Lung (tissue), 12 donors: ENCODE measurements around the gene SPRED2. TPM values are rescaled to one million over a fixed set of nuclear protein-coding genes. Genes with fewer than 3 reads are reported as not detected.

Experiments
- ATAC-seq: fragments of 200-7000 bp; cut with Tn5 transposase; one replicate; pipeline ENCODE4 v1.9.1; 2020; ENCODE audit warnings: moderate number of reproducible peaks; ENCODE audit not compliant: insufficient read depth, low FRiP score
- DNase-seq, 3 donors: peaks; one replicate each; pipeline ENCODE4 v3.0.0-alpha.2; 2013 to 2017
- H3K27ac ChIP-seq, 2 donors: one replicate each; pipeline ENCODE4 v1.5.1; 2013; ENCODE audit warnings: mild to moderate bottlenecking in 2 of 2, moderate library complexity in 2 of 2, control low read depth in 1 of 2, inconsistent platforms in 1 of 2, low read depth in 1 of 2, low read length in 1 of 2
- H3K27me3 ChIP-seq, 3 donors: one replicate each; pipeline ENCODE4 v1.5.1; 2013; ENCODE audit warnings: low read length in 2 of 3; ENCODE audit not compliant: control insufficient read depth in 3 of 3, insufficient read depth in 3 of 3
- H3K36me3 ChIP-seq, 4 donors: one replicate each; pipeline ENCODE4 v1.5.1; 2013; ENCODE audit warnings: low read length in 4 of 4, mild to moderate bottlenecking in 1 of 4, moderate library complexity in 1 of 4; ENCODE audit not compliant: control insufficient read depth in 4 of 4, insufficient read depth in 4 of 4
- H3K4me1 ChIP-seq, 5 donors: one replicate each; pipeline ENCODE4 v1.5.1; 2013; ENCODE audit warnings: low read length in 5 of 5, mild to moderate bottlenecking in 2 of 5, moderate library complexity in 1 of 5; ENCODE audit not compliant: control insufficient read depth in 5 of 5, insufficient read depth in 5 of 5
- H3K4me3 ChIP-seq: one replicate; pipeline ENCODE4 v1.5.1; 2013; ENCODE audit warnings: mild to moderate bottlenecking, control low read depth, moderate library complexity
- H3K9ac ChIP-seq, 2 donors: one replicate each; pipeline ENCODE4 v1.5.1; 2013; ENCODE audit warnings: low read length in 2 of 2, control low read depth in 1 of 2; ENCODE audit not compliant: insufficient read depth in 1 of 2
- H3K9me3 ChIP-seq, 4 donors: one replicate each; pipeline ENCODE4 v1.5.1; 2013; ENCODE audit warnings: low read length in 3 of 4, mild to moderate bottlenecking in 1 of 4, moderate library complexity in 1 of 4; ENCODE audit not compliant: control insufficient read depth in 4 of 4, insufficient read depth in 3 of 4
- WGBS, 2 donors: extraction: QIAGEN DNeasy Blood & Tissue Kit; methylation state at CpG; one replicate each; pipeline ENCODE4 v1.1.7; 2013; 5-methylcytosine and 5-hydroxymethylcytosine counted together
- polyA plus RNA-seq, 2 donors: library from polyadenylated mRNA; stranded (reverse); fragments of 200-250 nt; gene quantifications; one replicate each; pipeline ENCODE4 v1.2.1, GENCODE V29; 2013
- total RNA-seq, 2 donors: library from RNA; depleted of rRNA in 1 of 2; stranded (reverse); fragments of >200 nt in 1 of 2; gene quantifications; one replicate each; pipeline ENCODE4 v1.2.1, GENCODE V29; 2014 to 2021
- TF ChIP-seq, protein P1 (sequence below): IDR thresholded peaks from 2 replicates; pipeline ENCODE4 v1.5.1; 2012; ENCODE audit warnings: mild to moderate bottlenecking; ENCODE audit errors: control extremely low read depth, extremely low read depth
- donor health status: control.
- donor health status: control.
- donor health status: Bipolar disorder and iron deficiency.
- donor health status: healthy.
- donor health status: DM: yes; HTN: yes; CAD: no.

SPRED2 gene
- total and polyA plus RNA-seq, 4 donors = 11.7 to 36.4 (median 19.6) TPM

DNA sequence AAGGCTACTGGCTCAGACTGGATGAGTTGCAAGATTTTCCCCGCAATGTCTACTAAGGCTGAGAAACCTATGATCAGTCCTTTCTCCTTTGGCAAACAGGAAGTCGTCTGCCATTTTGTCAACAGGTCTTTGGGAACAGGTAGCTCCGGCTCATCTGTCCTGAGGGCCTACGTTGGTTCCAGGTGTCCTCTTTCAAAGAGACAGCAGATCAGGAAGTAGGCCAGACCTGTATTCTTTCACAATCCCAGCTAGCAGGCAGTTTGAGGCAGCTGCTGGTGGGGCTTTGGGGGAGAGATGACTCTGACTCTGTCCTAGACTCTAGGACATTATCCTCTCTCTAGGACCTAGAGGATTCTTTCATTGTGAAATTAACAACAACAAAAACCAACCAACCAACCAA is 106.1 kb downstream of the SPRED2 start:
- H3K27me3 ChIP-seq = no peaks in the 10 kb centered on the region
- DNase-seq (no peak), ATAC-seq (no peak)
- H3K9ac ChIP-seq = no peak overlapping the region
- H3K36me3 ChIP-seq = peaks cover under 1 to 12% (median 10%) of the 10 kb centered on the region in 4 donors
- H3K4me1 ChIP-seq = peaks cover 0 to 6% (median 0%) of the 10 kb centered on the region in 5 donors
- WGBS, 2 donors = 94 to 96% methylated on average over 4 of the region's 4 CpGs
- no peak overlapping the region for H3K4me3 ChIP-seq
- H3K27ac ChIP-seq = no peak overlapping the region
- no peaks in the 10 kb centered on the region for H3K9me3 ChIP-seq
- TF ChIP-seq, protein P1, sequence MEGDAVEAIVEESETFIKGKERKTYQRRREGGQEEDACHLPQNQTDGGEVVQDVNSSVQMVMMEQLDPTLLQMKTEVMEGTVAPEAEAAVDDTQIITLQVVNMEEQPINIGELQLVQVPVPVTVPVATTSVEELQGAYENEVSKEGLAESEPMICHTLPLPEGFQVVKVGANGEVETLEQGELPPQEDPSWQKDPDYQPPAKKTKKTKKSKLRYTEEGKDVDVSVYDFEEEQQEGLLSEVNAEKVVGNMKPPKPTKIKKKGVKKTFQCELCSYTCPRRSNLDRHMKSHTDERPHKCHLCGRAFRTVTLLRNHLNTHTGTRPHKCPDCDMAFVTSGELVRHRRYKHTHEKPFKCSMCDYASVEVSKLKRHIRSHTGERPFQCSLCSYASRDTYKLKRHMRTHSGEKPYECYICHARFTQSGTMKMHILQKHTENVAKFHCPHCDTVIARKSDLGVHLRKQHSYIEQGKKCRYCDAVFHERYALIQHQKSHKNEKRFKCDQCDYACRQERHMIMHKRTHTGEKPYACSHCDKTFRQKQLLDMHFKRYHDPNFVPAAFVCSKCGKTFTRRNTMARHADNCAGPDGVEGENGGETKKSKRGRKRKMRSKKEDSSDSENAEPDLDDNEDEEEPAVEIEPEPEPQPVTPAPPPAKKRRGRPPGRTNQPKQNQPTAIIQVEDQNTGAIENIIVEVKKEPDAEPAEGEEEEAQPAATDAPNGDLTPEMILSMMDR = no peak

DNA sequence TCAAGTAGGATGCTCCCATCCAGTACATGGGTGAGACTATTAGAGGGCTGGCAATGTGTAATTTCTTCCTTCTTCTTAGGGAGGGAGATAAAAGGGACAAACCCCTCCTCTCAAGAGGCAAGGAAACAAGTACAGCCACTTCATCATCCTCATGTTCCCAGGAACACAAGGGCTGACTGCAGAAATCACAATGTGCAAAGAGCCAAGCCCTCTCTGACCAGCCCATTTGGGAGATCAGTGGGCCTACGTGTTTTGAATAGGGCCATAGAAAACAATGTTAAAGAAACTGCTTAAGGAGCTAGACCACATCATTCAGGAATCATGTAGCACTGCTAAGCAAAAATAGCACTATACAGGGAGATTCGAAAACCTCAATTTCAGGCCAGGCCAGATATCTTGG is 107.3 kb downstream of the SPRED2 start:
- 87 to 93% methylated on average over 2 of the region's 2 CpGs for WGBS, 2 donors
- H3K4me3 ChIP-seq = no peak overlapping the region
- no peaks in the 10 kb centered on the region for H3K27me3 ChIP-seq
- DNase-seq = no peak
- no peak overlapping the region for H3K9ac ChIP-seq
- ATAC-seq = no peak
- TF ChIP-seq, protein P1 = no peak
- peaks cover 0 to 8% (median 0%) of the 10 kb centered on the region in 5 donors for H3K4me1 ChIP-seq
- H3K9me3 ChIP-seq = no peaks in the 10 kb centered on the region
- H3K27ac ChIP-seq = no peak overlapping the region
- H3K36me3 ChIP-seq = peaks cover 0 to 8% (median 6%) of the 10 kb centered on the region in 4 donors

GRCh38 chr2:65320946-65321345 is 111.5 kb downstream of the SPRED2 start:
- Histone ChIP-seq H3K36me3 (peaks cover 0 to 9% (median 6%) of the 10 kb centered on the region in 4 donors), H3K27me3 (no peaks in the 10 kb centered on the region), H3K27ac (no peak overlapping the region), H3K9me3 (no peaks in the 10 kb centered on the region), H3K4me1 (peaks cover 0 to 6% (median 0%) of the 10 kb centered on the region in 5 donors), H3K4me3 (no peak overlapping the region), H3K9ac (no peak overlapping the region)
- WGBS, 2 donors = 96 to 97% methylated on average over 2 of the region's 2 CpGs
- TF ChIP-seq, protein P1 = no peak
- DNase-seq (no peak), ATAC-seq (no peak)
